Thoracic aorta (tissue), 2 donors: ENCODE measurements around the gene LMF2. TPM values are rescaled to one million over a fixed set of nuclear protein-coding genes. Genes with fewer than 3 reads are reported as not detected.
A peak's percentile ranks its signal among the peaks of the same experiment; 100 is the strongest.

Experiments used
- ATAC-seq: fragments of 150-250 bp; one replicate; pipeline ENCODE4 v1.8.0; 2017; ENCODE audit warnings: low read depth; ENCODE audit not compliant: insufficient number of reproducible peaks, low FRiP score
- DNase-seq: peaks from one replicate; pipeline ENCODE4 v3.0.0-alpha.2; 2020; ENCODE audit warnings: low spot score
- H3K27ac ChIP-seq, 2 donors: fragments of 200-600 bp; sonication (generic); 1 replicate in 1 of 2; 2 replicates in 1 of 2; pipeline ENCODE4 v1.5.1; 2016; ENCODE audit warnings: mild to moderate bottlenecking in 2 of 2, moderate library complexity in 2 of 2
- H3K27me3 ChIP-seq: fragments of 200-600 bp; sonication (generic); replicated peaks from 2 replicates; pipeline ENCODE4 v1.6.0; 2016; ENCODE audit warnings: mild to moderate bottlenecking; ENCODE audit not compliant: insufficient read depth
- H3K36me3 ChIP-seq: fragments of 200-600 bp; sonication (generic); one replicate; pipeline ENCODE4 v1.5.1; 2016
- H3K4me1 ChIP-seq, 2 donors: fragments of 200-600 bp; sonication (generic); 1 replicate in 1 of 2; 2 replicates in 1 of 2; pipeline versions ENCODE4 v1.5.1 to v1.6.0; 2016; ENCODE audit warnings: low read depth in 2 of 2, mild to moderate bottlenecking in 1 of 2; ENCODE audit not compliant: control insufficient read depth in 1 of 2
- H3K4me3 ChIP-seq: fragments of 200-600 bp; sonication (generic); 2 replicates; pipeline ENCODE4 v1.5.1; 2016; ENCODE audit warnings: mild to moderate bottlenecking
- H3K9me3 ChIP-seq: fragments of 200-600 bp; sonication (generic); 2 replicates; pipeline ENCODE4 v1.5.1; 2016
- CTCF ChIP-seq: fragments of 200-600 bp; sonication (generic); IDR thresholded peaks from one replicate; pipeline ENCODE4 v1.5.1; 2019; ENCODE audit warnings: antibody characterized with exemption
- total RNA-seq, 2 donors: library from RNA; depleted of rRNA; stranded (reverse); fragments of >200 nt; gene quantifications; one replicate each; pipeline versions ENCODE4 v1.1.0 to v1.2.3, GENCODE V29; 2016

The LMF2 gene
- total RNA-seq, 2 donors from 2014 or later = 61.9 to 87.6 TPM

GRCh38 chr22:50532824-50533796 is 25.6 kb upstream of the LMF2 start:
- H3K4me3 ChIP-seq = peak overlapping the region; percentile 78
- no peaks in the 10 kb centered on the region for H3K9me3 ChIP-seq
- ATAC-seq (no peak), DNase-seq (no peak)
- peaks cover 5% of the 10 kb centered on the region for H3K27me3 ChIP-seq
- no peak for TF ChIP-seq CTCF
- H3K4me1 ChIP-seq = peaks cover 15 to 36% of the 10 kb centered on the region in 2 donors
- peak overlapping the region; percentile 72 to 83 for H3K27ac ChIP-seq
- no peaks in the 10 kb centered on the region for H3K36me3 ChIP-seq

- no peak for TF ChIP-seq CTCF
- DNase-seq (no peak), ATAC-seq (no peak)
- Histone ChIP-seq H3K4me1 (peaks cover 15 to 36% of the 10 kb centered on the region in 2 donors), H3K9me3 (no peaks in the 10 kb centered on the region), H3K27ac (peak overlapping the region; percentile 72 to 83), H3K27me3 (peaks cover 5% of the 10 kb centered on the region), H3K36me3 (no peaks in the 10 kb centered on the region), H3K4me3 (peak overlapping the region; percentile 78)
Observed at GRCh38 chr22:50531962-50532674, 24.6 kb upstream of the LMF2 start.

- Histone ChIP-seq H3K9me3 (no peaks in the 10 kb centered on the region), H3K36me3 (no peaks in the 10 kb centered on the region), H3K27ac (peak overlapping the region; percentile 72 to 83), H3K4me3 (peak overlapping the region; percentile 78), H3K4me1 (peaks cover 20 to 41% of the 10 kb centered on the region in 2 donors), H3K27me3 (peaks cover 5% of the 10 kb centered on the region)
- ATAC-seq = no peak
- DNase-seq = no peak
- no peak for TF ChIP-seq CTCF
Observed at GRCh38 chr22:50531546-50531961, 24.1 kb upstream of the LMF2 start.

GRCh38 chr22:50530877-50531545 is 23.5 kb upstream of the LMF2 start:
- Histone ChIP-seq H3K27ac (peak overlapping the region; percentile 72 to 83), H3K4me1 (peaks cover 20 to 43% of the 10 kb centered on the region in 2 donors), H3K36me3 (no peaks in the 10 kb centered on the region), H3K4me3 (peak overlapping the region; percentile 78), H3K27me3 (peaks cover 5% of the 10 kb centered on the region), H3K9me3 (no peaks in the 10 kb centered on the region)
- no peak for DNase-seq
- peak; percentile 9 for ATAC-seq
- TF ChIP-seq CTCF = no peak

GRCh38 chr22:50530580-50530876 is 23.0 kb upstream of the LMF2 start:
- DNase-seq (no peak), ATAC-seq (no peak)
- Histone ChIP-seq H3K4me3 (peak overlapping the region; percentile 78), H3K9me3 (no peaks in the 10 kb centered on the region), H3K27me3 (peaks cover 5% of the 10 kb centered on the region), H3K4me1 (peaks cover 20 to 43% of the 10 kb centered on the region in 2 donors), H3K27ac (peak overlapping the region; percentile 72 to 83), H3K36me3 (no peaks in the 10 kb centered on the region)
- no peak for TF ChIP-seq CTCF
